Measurements from ENCODE around the gene TBC1D8. TPM values are rescaled to one million over a fixed set of nuclear protein-coding genes. Genes with fewer than 3 reads are reported as not detected.
A peak's percentile ranks its signal among the peaks of the same experiment; 100 is the strongest.

Gene TBC1D8
- total and polyA plus RNA-seq, 2 of the 13 experiments (the other 11 are each of a cell fraction or from before 2014, with no cell fraction given): 45.1 to 95.4 TPM

GRCh38 chr2:101127319-101128056 is 23.7 kb downstream of the TBC1D8 start:
- no TSS peak for BruUV-seq (replicated peaks)
- H4K20me1 ChIP-seq (ENCODE audit: insufficient read depth, low read length): peaks cover 11% of the 10 kb centered on the region
- ChIA-PET POLR2A (interaction anchor here (1.4 kb wide), 1 partner anchor 10 kb away, joined by 4 read pairs; no protein-coding TSS in a partner anchor), CTCF (ENCODE audit: low intra/inter-chr PET ratio, low total read pairs) (no interaction called here)
- H3K36me3 ChIP-seq (replicated peaks in 1 of 2; ENCODE audit: control insufficient read depth in 1 of 2, insufficient read depth in 2 of 2, low read length in 2 of 2): peaks cover 3 to 6% of the 10 kb centered on the region in 2 experiments; a peak in 4 of 5 replicates
- 96% methylated on average over 5 of the region's 5 CpGs for WGBS (ENCODE audit: low lambda C conversion rate)
- H3K27me3 ChIP-seq (ENCODE audit: control insufficient read depth in 1 of 2, insufficient read depth in 2 of 2, low read length in 2 of 2): no peaks in the 10 kb centered on the region
- no peak overlapping the region; the same call in 1 of the 2 replicates for H3K9ac ChIP-seq (ENCODE audit: insufficient read depth, low read depth, low read length)
- peak; percentile 42 for FAIRE-seq
- no peak overlapping the region for H2AFZ ChIP-seq (ENCODE audit: low read length)
- no peak overlapping the region; the same call in 1 of the 2 replicates for H3K4me2 ChIP-seq (ENCODE audit: low read depth, low read length)
- in situ Hi-C loops (cut with HindIII; ENCODE audit: extremely low pct_ligation_motif_present, low pct_unique_long_range_greater_than_20kb) (no loop called here), intact Hi-C loops (cut with micrococcal nuclease; ENCODE audit: unreplicated experiment) (no loop called here)
- H3K4me3 ChIP-seq (replicated peaks in 1 of 3; ENCODE audit: insufficient read depth in 1 of 3, low read depth in 2 of 3, low read length in 3 of 3): no peak overlapping the region
- ATAC-seq: no peak
- H3K27ac ChIP-seq (ENCODE audit: extremely low read length, insufficient read depth, low read length): peak overlapping the region; percentile 9
- H3K4me1 ChIP-seq (ENCODE audit: insufficient read depth, low read length): peaks cover 82% of the 10 kb centered on the region
- no peak for DNase-seq (ENCODE audit: low spot score)
- peaks cover 96% of the 10 kb centered on the region for H3K79me2 ChIP-seq (ENCODE audit: insufficient read depth, low read length)
- H3K9me3 ChIP-seq (ENCODE audit: low read length): no peaks in the 10 kb centered on the region
- TF ChIP-seq FOXA1 (IDR thresholded peaks at IDR 0.05) (no peak), FOXA1 (CRISPR knock-in tag; IDR thresholded peaks at IDR 0.05) (peak; percentile 41; the same call in 1 of the 2 replicates), POLR2AphosphoS2 (IDR thresholded peaks at IDR 0.05; ENCODE audit: low read depth, low read length) (no peak), ZNF20 (CRISPR knock-in tag; IDR thresholded peaks at IDR 0.05) (no peak), FOSL2 (CRISPR knock-in tag; IDR thresholded peaks at IDR 0.05) (peak; percentile 25; the same call in 1 of the 2 replicates), ZNF670 (CRISPR knock-in tag; IDR thresholded peaks at IDR 0.05; ENCODE audit: borderline replicate concordance) (no peak), ZNF543 (CRISPR knock-in tag; IDR thresholded peaks at IDR 0.05) (no peak), KMT2B (CRISPR knock-in tag; IDR thresholded peaks at IDR 0.05) (no peak), RARA (CRISPR knock-in tag; IDR thresholded peaks at IDR 0.05) (0 out of 2 replicates have a peak, but pooled peaks have one; percentile 4), ZBTB10 (CRISPR knock-in tag; IDR thresholded peaks at IDR 0.05; ENCODE audit: borderline replicate concordance) (no peak), ZNF589 (CRISPR knock-in tag; conservative IDR thresholded peaks at IDR 0.05) (no peak), SKIL (CRISPR knock-in tag; IDR thresholded peaks at IDR 0.05; ENCODE audit: borderline replicate concordance) (no peak), FOXK2 (IDR thresholded peaks at IDR 0.05) (no peak), ZNF326 (CRISPR knock-in tag; IDR thresholded peaks at IDR 0.05; ENCODE audit: borderline replicate concordance) (no peak), MBD4 (IDR thresholded peaks at IDR 0.05; ENCODE audit: borderline replicate concordance, low read length) (no peak), MNT (IDR thresholded peaks at IDR 0.05) (no peak), MTF1 (CRISPR knock-in tag; IDR thresholded peaks at IDR 0.05) (no peak), CBX2 (IDR thresholded peaks at IDR 0.05; ENCODE audit: low read depth, low read length) (no peak), CBX2 (CRISPR knock-in tag; IDR thresholded peaks at IDR 0.05; ENCODE audit: low read depth) (no peak), CBX5 (CRISPR knock-in tag; IDR thresholded peaks at IDR 0.05; ENCODE audit: borderline replicate concordance) (0 out of 2 replicates have a peak, but pooled peaks have one; percentile 26)

Data from HepG2 (cell line).